ENCODE measurements around the gene CRABP2.

Gene CRABP2

DNA sequence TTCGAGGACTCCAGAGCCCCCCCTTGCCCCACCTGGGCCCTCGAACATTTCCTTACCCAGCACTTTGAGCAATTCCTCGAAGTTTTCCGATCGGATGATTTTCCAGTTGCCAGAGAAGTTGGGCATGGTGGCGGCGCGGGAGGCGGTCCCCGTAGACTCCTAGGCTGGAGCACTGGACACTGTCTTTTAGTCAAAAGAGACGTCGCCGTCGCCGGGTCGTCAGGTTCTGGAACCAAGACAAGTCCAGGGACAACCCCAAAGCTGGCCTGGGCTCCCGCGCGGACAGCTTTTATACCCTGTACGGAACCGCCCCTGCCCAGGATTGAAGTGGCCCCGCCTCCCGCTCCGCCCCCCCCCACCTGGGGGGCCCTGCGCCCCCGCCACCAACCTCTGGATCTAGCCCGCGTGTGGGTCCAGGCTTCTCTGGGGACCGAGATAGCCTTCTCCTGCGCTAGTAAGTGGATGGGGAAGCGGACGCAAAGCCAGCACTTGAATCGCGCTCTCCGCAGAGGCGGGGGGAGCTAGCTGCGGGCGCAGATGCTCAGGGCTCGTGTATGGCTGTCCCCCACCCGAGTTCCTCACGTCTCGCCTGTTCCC, at the start of gene CRABP2:
Gene CRABP2, minus strand, starts transcription at position 263 of the 597 bp plus-strand sequence. Its CDS starts 137 bp downstream, at position 126.
- H3K4me3 ChIP-seq (ENCODE audit: low read depth, low read length) = peak within 1 kb of the TSS; percentile 20
- TF ChIP-seq, protein P1, sequence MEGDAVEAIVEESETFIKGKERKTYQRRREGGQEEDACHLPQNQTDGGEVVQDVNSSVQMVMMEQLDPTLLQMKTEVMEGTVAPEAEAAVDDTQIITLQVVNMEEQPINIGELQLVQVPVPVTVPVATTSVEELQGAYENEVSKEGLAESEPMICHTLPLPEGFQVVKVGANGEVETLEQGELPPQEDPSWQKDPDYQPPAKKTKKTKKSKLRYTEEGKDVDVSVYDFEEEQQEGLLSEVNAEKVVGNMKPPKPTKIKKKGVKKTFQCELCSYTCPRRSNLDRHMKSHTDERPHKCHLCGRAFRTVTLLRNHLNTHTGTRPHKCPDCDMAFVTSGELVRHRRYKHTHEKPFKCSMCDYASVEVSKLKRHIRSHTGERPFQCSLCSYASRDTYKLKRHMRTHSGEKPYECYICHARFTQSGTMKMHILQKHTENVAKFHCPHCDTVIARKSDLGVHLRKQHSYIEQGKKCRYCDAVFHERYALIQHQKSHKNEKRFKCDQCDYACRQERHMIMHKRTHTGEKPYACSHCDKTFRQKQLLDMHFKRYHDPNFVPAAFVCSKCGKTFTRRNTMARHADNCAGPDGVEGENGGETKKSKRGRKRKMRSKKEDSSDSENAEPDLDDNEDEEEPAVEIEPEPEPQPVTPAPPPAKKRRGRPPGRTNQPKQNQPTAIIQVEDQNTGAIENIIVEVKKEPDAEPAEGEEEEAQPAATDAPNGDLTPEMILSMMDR (IDR thresholded peaks at IDR 0.05; ENCODE audit: low read depth, low read length) = no peak

DNA sequence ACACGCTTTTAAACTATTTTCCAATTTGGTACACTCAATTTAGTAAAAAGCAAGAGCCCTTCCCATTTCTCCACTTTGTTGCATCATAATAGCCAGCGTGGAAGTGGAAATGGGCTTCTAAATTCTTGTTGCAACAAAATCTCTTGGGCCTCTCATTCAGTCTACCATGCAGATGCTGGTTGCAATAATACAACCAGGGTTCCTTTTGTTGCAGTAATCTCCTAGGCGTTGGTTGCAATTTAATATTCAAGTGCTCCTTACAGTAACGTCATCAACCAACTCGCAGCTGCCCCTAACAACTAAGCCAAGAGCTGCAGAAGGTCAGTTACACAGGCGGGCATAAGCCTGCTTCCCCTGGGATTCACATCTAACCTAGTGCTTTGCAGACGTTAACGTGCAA, 48.8 kb upstream of the CRABP2 start:
- no peak overlapping the region for H3K4me3 ChIP-seq (ENCODE audit: low read depth, low read length)
- TF ChIP-seq, protein P1 (IDR thresholded peaks at IDR 0.05; ENCODE audit: low read depth, low read length) = no peak

DNA sequence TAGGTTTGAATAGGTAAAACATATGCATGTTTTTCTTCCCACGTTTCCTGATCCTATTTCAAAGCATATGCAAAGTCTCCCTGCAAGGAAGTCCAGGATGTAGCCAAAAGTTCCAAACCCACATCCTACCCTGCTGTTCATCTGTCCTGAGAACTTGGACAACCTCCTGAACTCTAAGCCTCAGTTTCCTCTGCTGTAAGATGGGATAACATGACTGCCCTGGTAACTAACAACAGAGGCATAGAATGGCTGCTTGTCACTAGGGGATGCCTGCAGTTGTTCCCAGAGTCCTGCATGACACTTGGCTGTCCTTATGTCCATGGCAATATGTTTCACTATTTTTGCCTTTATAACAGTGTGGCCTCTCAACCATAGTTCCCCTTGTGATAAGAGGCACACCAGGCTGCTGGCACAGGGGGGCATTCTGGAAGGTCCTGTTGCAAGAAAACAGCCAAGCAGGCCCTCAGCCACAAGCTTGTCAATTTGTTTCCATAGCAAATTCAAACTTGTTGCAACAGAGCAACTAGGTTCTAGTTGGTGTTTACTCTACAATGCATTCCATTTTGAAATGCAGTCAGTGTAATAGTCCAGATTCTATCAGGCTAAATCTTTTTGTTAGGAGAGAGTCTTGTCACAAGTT, 47.6 kb upstream of the CRABP2 start:
- TF ChIP-seq, protein P1 (IDR thresholded peaks at IDR 0.05; ENCODE audit: low read depth, low read length) = no peak

DNA sequence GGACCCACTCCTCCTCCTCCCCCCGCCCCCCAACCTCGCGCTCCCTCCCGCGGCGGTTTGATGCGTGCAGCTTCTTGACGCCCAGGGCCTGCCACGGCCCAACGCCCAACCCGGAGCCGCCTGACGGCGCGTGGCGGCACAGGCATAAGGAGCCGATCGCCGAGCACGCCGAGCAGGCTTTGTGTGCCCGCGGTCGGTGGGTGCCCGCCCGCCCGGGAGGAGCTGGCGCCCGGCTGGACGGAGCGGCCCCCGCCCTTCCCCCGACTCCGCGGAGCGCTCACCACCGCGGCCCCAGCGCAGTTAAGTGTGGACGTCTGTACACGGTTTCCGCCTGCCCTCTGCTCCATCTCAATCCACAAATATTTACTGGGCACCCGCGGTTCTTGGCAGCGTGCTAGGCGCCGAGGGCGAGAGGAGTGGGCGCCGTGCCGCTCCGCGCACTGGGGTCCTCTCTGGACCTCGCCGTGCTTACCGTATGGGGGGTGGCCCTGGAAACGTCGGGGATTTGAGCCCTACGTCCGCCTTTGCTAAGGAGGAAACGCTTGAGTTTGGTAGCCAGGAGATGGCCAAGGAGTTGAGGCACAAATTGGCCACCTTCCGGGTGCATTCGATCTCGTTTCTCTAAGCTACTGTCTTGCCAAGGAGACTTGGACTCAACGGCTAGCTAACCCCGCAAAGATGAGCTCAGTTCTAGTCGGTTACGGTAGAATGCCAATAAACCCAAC, 46.5 kb upstream of the CRABP2 start:
- TF ChIP-seq, protein P1 (IDR thresholded peaks at IDR 0.05; ENCODE audit: low read depth, low read length) = no peak
- H3K4me3 ChIP-seq (ENCODE audit: low read depth, low read length) = peak overlapping the region; percentile 88

More for the DNA sequence above, 47.6 kb upstream of the CRABP2 start:
- peak overlapping the region; percentile 88 for H3K4me3 ChIP-seq (ENCODE audit: low read depth, low read length)

DNA sequence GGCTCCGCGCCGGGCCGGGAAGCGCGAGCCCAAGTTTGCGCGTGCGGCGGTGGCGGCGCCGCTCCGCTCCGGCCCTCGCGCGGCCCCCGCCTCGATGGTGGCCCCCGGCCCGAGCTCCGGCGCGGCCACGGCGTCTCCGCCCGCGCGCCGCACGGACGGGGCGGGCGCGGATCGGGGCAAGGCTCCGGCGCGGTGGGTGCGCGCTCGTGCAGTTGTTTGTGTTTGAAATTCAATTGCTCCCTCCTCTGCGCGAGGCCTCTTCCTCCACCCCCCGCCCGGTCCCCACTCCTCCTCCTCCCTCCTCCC, 46.0 kb upstream of the CRABP2 start, which contains the start of gene HDGF:
Gene HDGF, minus strand, starts transcription at position 225 of the 306 bp plus-strand sequence. CDS start 246 bp downstream, outside the sequence.
- TF ChIP-seq, protein P1 (IDR thresholded peaks at IDR 0.05; ENCODE audit: low read depth, low read length) = no peak
- H3K4me3 ChIP-seq (ENCODE audit: low read depth, low read length) = peak within 1 kb of the TSS; percentile 88

DNA sequence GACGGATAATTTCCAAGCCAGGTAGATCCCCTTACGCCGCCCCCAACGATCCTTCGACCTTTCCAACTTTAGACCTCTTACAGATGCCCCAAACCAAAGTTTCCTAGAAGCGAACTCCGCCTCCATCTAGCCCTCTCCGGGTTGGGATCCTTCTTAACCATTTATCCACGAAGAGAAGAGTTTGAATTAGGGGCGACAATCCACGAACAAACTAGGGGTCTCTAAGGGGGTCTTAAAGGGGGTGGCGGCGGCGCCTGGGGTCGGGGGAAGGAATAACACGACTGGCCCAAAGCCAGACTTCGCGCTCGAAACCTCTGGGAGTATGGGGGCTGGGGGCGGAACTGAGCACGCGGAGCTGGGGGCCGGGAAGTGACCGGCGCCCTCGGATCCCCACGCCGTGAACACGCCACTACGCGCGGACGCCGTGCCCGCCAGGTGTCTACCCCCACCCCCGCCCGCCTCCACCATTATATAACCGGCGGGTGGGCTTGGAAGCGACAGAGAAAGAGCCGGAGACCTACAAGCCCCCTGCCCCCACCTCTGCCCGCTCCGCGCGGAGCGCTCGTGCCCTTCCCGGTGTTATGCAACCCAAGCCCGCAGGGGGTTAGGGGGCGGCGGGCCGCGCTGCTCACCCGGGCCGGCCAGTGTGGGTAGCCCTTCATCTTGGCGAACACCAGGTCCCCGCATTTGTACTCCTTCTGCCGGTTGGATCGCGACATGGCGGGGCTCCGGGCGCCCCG, 45.5 kb upstream of the CRABP2 start:
- H3K4me3 ChIP-seq (ENCODE audit: low read depth, low read length) = peak overlapping the region; percentile 88
- TF ChIP-seq, protein P1 (IDR thresholded peaks at IDR 0.05; ENCODE audit: low read depth, low read length) = no peak

All from WI38 (cell line).